ENCODE measurements around the gene MAPK11.
A peak's percentile ranks its signal among the peaks of the same experiment; 100 is the strongest.

MAPK11 gene

GRCh38 chr22:50269970-50270665 is at the start of gene MAPK11:
Gene MAPK11, minus strand, starts transcription at chr22:50270380. Its CDS starts 88 bp downstream, at chr22:50270292.
- H3K4me3 ChIP-seq (ENCODE audit: low read length): peak within 1 kb of the TSS; percentile 45
- DNase-seq (ENCODE audit: low read depth): peak; percentile 50
- TF ChIP-seq CTCF (IDR thresholded peaks at IDR 0.05; ENCODE audit: insufficient read depth, low read depth, low read length, missing control alignments): no peak

DNA sequence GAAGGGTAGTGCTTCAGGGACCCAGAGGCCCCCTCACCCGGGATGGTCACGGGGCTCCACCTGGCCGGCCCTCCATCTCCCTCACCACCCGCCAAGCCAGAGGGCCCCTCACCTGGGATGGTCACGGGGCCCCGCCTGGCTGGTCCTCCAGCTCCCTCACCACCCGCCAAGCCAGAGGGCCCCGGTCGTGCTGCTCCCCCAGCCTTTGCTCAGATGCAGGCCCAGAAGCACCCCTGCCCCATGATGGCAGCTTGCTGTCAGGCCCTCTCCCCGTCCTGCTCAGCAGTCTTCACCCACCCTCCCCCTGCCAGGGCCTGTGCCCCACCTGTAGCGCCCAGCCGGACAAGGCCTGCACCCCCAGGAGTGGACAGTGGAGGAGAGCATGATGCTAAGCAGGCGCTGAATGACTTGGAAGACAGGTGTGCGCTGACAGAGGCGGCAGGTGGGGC is 49.3 kb upstream of the MAPK11 start:
- no peak for TF ChIP-seq CTCF (IDR thresholded peaks at IDR 0.05; ENCODE audit: insufficient read depth, low read depth, low read length, missing control alignments)
- DNase-seq (ENCODE audit: low read depth): no peak
- no peak overlapping the region for H3K4me3 ChIP-seq (ENCODE audit: low read length)

DNA sequence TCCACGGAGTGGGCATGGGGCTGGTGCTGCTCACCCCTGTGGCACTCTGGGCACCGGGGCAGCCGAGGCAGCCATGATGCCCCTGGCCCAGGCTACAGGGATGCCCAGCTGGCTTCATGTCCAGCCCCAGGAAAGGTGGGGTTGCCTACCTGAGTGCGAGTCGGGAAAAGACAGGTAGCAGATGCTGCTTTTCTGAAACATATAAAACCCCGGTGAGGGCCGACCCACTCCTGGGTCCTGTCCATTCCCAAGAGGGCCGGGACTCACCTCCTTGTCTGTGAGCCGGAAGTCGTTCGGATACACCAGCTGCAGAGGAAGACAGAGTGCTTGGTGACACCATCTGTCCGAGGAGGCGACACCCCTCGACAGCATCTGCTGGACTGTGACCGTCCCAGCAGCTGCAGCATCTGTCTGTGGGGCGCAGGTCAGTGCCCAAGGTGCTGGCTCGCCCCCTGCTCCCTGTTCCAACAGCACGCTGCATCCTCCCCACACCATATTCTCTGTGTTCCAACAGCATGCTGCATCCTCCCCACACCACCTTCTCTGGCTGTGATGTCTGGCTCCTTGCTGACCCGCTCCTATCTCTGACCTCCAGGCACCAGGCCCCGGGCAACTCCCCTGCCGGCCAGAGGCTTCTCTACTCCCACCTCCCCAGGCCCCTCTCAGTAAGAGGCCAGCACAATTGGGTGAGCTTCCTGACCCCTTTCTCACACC is 48.7 kb upstream of the MAPK11 start:
- no peak for DNase-seq (ENCODE audit: low read depth)
- TF ChIP-seq CTCF (IDR thresholded peaks at IDR 0.05; ENCODE audit: insufficient read depth, low read depth, low read length, missing control alignments): no peak
- H3K4me3 ChIP-seq (ENCODE audit: low read length): no peak overlapping the region

- DNase-seq (ENCODE audit: low read depth): no peak
- H3K4me3 ChIP-seq (ENCODE audit: low read length): no peak overlapping the region
- no peak for TF ChIP-seq CTCF (IDR thresholded peaks at IDR 0.05; ENCODE audit: insufficient read depth, low read depth, low read length, missing control alignments)
Measured at GRCh38 chr22:50318356-50318697, 48.1 kb upstream of the MAPK11 start.

- DNase-seq (ENCODE audit: low read depth): no peak
- no peak overlapping the region for H3K4me3 ChIP-seq (ENCODE audit: low read length)
- no peak for TF ChIP-seq CTCF (IDR thresholded peaks at IDR 0.05; ENCODE audit: insufficient read depth, low read depth, low read length, missing control alignments)
Measured at GRCh38 chr22:50317674-50318073, 47.5 kb upstream of the MAPK11 start.

- no peak for TF ChIP-seq CTCF (IDR thresholded peaks at IDR 0.05; ENCODE audit: insufficient read depth, low read depth, low read length, missing control alignments)
- DNase-seq (ENCODE audit: low read depth): no peak
- no peak overlapping the region for H3K4me3 ChIP-seq (ENCODE audit: low read length)
Measured at GRCh38 chr22:50317178-50317577, 47.0 kb upstream of the MAPK11 start.
